ENCODE results near the gene DST.

DNA sequence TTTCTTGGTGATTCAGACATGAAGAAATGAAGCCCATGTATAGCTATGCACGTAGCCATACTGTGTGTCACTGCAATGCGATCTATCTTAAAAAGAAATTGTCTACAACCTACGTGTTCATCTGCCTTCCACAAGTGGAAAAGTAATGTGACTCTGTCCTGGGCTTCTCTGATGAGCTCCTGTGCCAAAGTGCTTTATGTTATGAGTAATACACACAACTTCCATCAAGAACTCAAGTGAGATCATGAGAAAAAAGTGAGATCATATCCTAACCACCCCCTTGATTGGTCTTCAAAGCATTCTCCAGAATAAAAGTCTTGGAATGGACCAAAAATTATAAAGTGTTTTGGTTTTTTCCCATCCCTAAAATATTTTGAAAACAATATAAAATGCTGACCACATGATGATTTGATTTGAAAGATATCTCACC, 114.3 kb downstream of the DST start:
- TF ChIP-seq, protein P1, sequence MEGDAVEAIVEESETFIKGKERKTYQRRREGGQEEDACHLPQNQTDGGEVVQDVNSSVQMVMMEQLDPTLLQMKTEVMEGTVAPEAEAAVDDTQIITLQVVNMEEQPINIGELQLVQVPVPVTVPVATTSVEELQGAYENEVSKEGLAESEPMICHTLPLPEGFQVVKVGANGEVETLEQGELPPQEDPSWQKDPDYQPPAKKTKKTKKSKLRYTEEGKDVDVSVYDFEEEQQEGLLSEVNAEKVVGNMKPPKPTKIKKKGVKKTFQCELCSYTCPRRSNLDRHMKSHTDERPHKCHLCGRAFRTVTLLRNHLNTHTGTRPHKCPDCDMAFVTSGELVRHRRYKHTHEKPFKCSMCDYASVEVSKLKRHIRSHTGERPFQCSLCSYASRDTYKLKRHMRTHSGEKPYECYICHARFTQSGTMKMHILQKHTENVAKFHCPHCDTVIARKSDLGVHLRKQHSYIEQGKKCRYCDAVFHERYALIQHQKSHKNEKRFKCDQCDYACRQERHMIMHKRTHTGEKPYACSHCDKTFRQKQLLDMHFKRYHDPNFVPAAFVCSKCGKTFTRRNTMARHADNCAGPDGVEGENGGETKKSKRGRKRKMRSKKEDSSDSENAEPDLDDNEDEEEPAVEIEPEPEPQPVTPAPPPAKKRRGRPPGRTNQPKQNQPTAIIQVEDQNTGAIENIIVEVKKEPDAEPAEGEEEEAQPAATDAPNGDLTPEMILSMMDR (conservative IDR thresholded peaks at IDR 0.05; ENCODE audit: low read depth, low read length) = no peak
- TF ChIP-seq EZH2 (IDR thresholded peaks at IDR 0.05; ENCODE audit: borderline replicate concordance, low read depth, low read length, poor library complexity, severe bottlenecking) = no peak
